GM12878 (cell line): Measurements from ENCODE around the gene ERICH2.

Experiments used
- EP300 ChIP-seq, 2 experiments: fragments of 150-350 bp in 1 of 2; IDR thresholded peaks; 2 replicates each; pipeline ENCODE4 v1.6.1; 2011 to 2012; ENCODE audit warnings: low read depth in 2 of 2, low read length in 2 of 2, borderline replicate concordance in 1 of 2, improper control_type of control experiment in 1 of 2, inconsistent platforms in 1 of 2; ENCODE audit not compliant: control insufficient read depth in 1 of 2
- EZH2 ChIP-seq: IDR thresholded peaks from 2 replicates; pipeline ENCODE4 v1.6.1; 2012; ENCODE audit warnings: low read depth, mild to moderate bottlenecking, control low read depth, inconsistent platforms, low read length, borderline replicate concordance; ENCODE audit not compliant: control insufficient read depth
- GABPA ChIP-seq: IDR thresholded peaks from 2 replicates; pipeline ENCODE4 v1.6.1; 2014; ENCODE audit warnings: antibody characterized with exemption, low read depth, mild to moderate bottlenecking, inconsistent platforms
- IKZF2 ChIP-seq, 2 experiments: fragments of 450-650 bp; IDR thresholded peaks; 2 replicates each; pipeline ENCODE4 v1.6.1; 2017; ENCODE audit warnings: mild to moderate bottlenecking in 2 of 2, moderate library complexity in 2 of 2
- NFYB ChIP-seq: IDR thresholded peaks from 2 replicates; pipeline ENCODE4 v1.6.1; 2011; ENCODE audit warnings: low read depth, mild to moderate bottlenecking, low read length, improper control_type of control experiment, moderate library complexity; ENCODE audit not compliant: insufficient read depth
- POLR2A ChIP-seq: IDR thresholded peaks from 2 replicates; pipeline ENCODE4 v1.6.1; 2011; ENCODE audit warnings: low read depth, mild to moderate bottlenecking, low read length
- YBX1 ChIP-seq: fragments of 450-650 bp; IDR thresholded peaks from 2 replicates; pipeline ENCODE4 v1.6.1; 2016; ENCODE audit warnings: antibody characterized with exemption
- TF ChIP-seq, protein P1 (sequence below), 3 experiments: IDR thresholded peaks in 2 of 3; conservative IDR thresholded peaks in 1 of 3; 2 replicates each; pipeline ENCODE4 v1.5.1; 2011; ENCODE audit warnings: low read depth in 3 of 3, low read length in 3 of 3, mild to moderate bottlenecking in 3 of 3, control low read depth in 2 of 3, moderate library complexity in 2 of 3, inconsistent platforms in 1 of 3, mixed read lengths in 1 of 3; ENCODE audit not compliant: control insufficient read depth in 2 of 3, insufficient read depth in 1 of 3; ENCODE audit errors: extremely low read depth in 1 of 3
- TF ChIP-seq, protein P2 (sequence below): fragments of 450-650 bp; IDR thresholded peaks from 2 replicates; pipeline ENCODE4 v1.6.1; 2016; ENCODE audit warnings: mild to moderate bottlenecking, moderate library complexity, borderline replicate concordance

DNA sequence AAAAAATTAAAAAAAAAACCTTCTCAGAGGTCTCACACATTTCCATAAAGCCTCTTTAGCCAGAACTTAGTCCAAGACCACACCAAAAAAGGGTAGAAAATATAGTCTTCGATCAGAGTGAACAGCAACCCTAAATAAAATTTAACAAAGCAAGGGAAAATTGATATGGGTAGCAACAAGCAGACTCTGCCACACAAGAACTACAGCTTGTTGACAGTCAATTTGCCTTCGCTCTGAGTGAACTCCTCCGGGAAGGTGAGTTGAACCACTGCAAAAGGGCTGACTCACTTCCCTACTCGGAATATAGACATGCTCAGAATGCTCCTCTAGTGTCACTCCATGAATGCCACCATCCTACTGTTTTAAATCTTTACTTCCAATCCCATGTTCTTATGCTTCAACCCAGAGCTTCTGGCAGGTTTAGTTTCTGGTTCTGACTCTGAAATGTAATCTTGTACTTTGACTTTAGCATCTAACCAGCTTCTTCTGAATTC, 70.6 kb downstream of the ERICH2 start:
- TF ChIP-seq, protein P1, sequence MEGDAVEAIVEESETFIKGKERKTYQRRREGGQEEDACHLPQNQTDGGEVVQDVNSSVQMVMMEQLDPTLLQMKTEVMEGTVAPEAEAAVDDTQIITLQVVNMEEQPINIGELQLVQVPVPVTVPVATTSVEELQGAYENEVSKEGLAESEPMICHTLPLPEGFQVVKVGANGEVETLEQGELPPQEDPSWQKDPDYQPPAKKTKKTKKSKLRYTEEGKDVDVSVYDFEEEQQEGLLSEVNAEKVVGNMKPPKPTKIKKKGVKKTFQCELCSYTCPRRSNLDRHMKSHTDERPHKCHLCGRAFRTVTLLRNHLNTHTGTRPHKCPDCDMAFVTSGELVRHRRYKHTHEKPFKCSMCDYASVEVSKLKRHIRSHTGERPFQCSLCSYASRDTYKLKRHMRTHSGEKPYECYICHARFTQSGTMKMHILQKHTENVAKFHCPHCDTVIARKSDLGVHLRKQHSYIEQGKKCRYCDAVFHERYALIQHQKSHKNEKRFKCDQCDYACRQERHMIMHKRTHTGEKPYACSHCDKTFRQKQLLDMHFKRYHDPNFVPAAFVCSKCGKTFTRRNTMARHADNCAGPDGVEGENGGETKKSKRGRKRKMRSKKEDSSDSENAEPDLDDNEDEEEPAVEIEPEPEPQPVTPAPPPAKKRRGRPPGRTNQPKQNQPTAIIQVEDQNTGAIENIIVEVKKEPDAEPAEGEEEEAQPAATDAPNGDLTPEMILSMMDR (IDR thresholded peaks at IDR 0.05 in 2 of 3, conservative IDR thresholded peaks at IDR 0.05 in 1 of 3; ENCODE audit: control insufficient read depth in 2 of 3, extremely low read depth in 1 of 3, insufficient read depth in 1 of 3, low read depth in 3 of 3, low read length in 3 of 3) = no peak
- TF ChIP-seq GABPA (no peak), POLR2A (no peak), EZH2 (no peak), EP300 (IDR thresholded peaks at IDR 0.05; ENCODE audit: borderline replicate concordance in 1 of 2, control insufficient read depth in 1 of 2, low read depth in 2 of 2, low read length in 2 of 2) (no peak), YBX1 (no peak), IKZF2 (IDR thresholded peaks at IDR 0.05) (no peak), NFYB (no peak)
- TF ChIP-seq, protein P2, sequence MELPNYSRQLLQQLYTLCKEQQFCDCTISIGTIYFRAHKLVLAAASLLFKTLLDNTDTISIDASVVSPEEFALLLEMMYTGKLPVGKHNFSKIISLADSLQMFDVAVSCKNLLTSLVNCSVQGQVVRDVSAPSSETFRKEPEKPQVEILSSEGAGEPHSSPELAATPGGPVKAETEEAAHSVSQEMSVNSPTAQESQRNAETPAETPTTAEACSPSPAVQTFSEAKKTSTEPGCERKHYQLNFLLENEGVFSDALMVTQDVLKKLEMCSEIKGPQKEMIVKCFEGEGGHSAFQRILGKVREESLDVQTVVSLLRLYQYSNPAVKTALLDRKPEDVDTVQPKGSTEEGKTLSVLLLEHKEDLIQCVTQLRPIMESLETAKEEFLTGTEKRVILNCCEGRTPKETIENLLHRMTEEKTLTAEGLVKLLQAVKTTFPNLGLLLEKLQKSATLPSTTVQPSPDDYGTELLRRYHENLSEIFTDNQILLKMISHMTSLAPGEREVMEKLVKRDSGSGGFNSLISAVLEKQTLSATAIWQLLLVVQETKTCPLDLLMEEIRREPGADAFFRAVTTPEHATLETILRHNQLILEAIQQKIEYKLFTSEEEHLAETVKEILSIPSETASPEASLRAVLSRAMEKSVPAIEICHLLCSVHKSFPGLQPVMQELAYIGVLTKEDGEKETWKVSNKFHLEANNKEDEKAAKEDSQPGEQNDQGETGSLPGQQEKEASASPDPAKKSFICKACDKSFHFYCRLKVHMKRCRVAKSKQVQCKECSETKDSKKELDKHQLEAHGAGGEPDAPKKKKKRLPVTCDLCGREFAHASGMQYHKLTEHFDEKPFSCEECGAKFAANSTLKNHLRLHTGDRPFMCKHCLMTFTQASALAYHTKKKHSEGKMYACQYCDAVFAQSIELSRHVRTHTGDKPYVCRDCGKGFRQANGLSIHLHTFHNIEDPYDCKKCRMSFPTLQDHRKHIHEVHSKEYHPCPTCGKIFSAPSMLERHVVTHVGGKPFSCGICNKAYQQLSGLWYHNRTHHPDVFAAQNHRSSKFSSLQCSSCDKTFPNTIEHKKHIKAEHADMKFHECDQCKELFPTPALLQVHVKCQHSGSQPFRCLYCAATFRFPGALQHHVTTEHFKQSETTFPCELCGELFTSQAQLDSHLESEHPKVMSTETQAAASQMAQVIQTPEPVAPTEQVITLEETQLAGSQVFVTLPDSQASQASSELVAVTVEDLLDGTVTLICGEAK = no peak
